Loucy (cell line): ENCODE measurements around the gene CXCL17.

Experiments used
- EZH2phosphoT487 ChIP-seq: fragments of 200-600 bp; IDR thresholded peaks from 2 replicates; pipeline ENCODE4 v1.6.1; 2018; ENCODE audit warnings: antibody characterized with exemption, mild to moderate bottlenecking, moderate library complexity, borderline replicate concordance
- TF ChIP-seq, protein P1 (sequence below): fragments of 200-600 bp; sonication (generic); conservative IDR thresholded peaks from 2 replicates; pipeline ENCODE4 v1.5.1; 2014; ENCODE audit warnings: mild to moderate bottlenecking, antibody characterized with exemption, low read length

DNA sequence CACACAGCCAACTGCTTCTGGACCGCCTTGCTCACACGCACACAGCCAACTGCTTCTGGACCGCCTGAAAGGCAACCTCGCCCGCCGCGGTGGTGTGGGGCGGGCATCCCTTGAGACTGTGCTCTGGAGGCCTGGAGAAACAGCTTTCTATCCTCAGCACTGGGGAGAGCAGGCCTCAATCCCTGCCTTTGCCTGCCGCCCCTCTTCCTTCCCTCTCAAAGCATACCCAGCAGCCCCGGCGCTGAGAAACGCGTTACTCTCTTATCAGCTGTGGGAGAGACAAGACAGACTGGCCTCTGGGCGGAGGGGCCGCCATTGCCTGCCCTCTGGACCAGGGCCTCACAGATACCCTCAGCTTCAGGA, 18.4 kb downstream of the CXCL17 start:
- TF ChIP-seq, protein P1, sequence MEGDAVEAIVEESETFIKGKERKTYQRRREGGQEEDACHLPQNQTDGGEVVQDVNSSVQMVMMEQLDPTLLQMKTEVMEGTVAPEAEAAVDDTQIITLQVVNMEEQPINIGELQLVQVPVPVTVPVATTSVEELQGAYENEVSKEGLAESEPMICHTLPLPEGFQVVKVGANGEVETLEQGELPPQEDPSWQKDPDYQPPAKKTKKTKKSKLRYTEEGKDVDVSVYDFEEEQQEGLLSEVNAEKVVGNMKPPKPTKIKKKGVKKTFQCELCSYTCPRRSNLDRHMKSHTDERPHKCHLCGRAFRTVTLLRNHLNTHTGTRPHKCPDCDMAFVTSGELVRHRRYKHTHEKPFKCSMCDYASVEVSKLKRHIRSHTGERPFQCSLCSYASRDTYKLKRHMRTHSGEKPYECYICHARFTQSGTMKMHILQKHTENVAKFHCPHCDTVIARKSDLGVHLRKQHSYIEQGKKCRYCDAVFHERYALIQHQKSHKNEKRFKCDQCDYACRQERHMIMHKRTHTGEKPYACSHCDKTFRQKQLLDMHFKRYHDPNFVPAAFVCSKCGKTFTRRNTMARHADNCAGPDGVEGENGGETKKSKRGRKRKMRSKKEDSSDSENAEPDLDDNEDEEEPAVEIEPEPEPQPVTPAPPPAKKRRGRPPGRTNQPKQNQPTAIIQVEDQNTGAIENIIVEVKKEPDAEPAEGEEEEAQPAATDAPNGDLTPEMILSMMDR, result no peak
- no peak for TF ChIP-seq EZH2phosphoT487
